Measurements from ENCODE around the gene RALGPS1. TPM values are rescaled to one million over a fixed set of nuclear protein-coding genes. Genes with fewer than 3 reads are reported as not detected.

Gene RALGPS1
- total RNA-seq, 4 donors from 2014 or later, result 27.3 to 42.1 (median 39.1) TPM

DNA sequence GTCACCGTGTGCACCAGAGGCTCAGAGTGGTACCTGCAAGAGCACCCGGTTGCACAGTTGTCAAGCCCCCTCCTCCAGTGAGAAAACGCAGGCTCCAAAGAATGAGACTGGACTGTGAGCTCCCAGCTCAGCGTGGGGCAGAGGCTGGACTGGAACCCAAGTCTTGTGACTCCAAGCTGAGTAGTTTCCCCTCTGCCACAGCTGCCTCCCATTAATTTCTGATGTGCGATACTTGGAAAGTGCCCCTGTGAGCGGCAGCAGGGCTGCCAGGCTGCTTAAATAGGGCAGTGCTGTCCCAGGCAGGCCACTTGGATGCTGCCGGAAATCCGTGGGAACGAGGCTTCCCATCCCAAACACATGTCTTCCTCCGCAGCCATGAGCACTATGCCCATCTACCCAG lies 270.1 kb downstream of the RALGPS1 start:
- peaks cover 29 to 49% of the 10 kb centered on the region in 2 donors for H3K4me1 ChIP-seq
- no peak overlapping the region for H3K4me3 ChIP-seq (replicated peaks in 1 of 3)
- no peaks in the 10 kb centered on the region for H3K27me3 ChIP-seq
- 91 to 94% methylated on average over 9 to 10 of the region's 10 CpGs for WGBS, 2 donors
- H3K9me3 ChIP-seq, result no peaks in the 10 kb centered on the region
- intact Hi-C loops (cut with DNase I), result no loop called here
- H3K36me3 ChIP-seq, result no peaks in the 10 kb centered on the region
- H3K27ac ChIP-seq, result no peak overlapping the region
- no peak for DNase-seq
- TF ChIP-seq, protein P1, sequence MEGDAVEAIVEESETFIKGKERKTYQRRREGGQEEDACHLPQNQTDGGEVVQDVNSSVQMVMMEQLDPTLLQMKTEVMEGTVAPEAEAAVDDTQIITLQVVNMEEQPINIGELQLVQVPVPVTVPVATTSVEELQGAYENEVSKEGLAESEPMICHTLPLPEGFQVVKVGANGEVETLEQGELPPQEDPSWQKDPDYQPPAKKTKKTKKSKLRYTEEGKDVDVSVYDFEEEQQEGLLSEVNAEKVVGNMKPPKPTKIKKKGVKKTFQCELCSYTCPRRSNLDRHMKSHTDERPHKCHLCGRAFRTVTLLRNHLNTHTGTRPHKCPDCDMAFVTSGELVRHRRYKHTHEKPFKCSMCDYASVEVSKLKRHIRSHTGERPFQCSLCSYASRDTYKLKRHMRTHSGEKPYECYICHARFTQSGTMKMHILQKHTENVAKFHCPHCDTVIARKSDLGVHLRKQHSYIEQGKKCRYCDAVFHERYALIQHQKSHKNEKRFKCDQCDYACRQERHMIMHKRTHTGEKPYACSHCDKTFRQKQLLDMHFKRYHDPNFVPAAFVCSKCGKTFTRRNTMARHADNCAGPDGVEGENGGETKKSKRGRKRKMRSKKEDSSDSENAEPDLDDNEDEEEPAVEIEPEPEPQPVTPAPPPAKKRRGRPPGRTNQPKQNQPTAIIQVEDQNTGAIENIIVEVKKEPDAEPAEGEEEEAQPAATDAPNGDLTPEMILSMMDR (IDR thresholded peaks at IDR 0.05), result no peak
- TF ChIP-seq POLR2A (IDR thresholded peaks at IDR 0.05), result no peak

DNA sequence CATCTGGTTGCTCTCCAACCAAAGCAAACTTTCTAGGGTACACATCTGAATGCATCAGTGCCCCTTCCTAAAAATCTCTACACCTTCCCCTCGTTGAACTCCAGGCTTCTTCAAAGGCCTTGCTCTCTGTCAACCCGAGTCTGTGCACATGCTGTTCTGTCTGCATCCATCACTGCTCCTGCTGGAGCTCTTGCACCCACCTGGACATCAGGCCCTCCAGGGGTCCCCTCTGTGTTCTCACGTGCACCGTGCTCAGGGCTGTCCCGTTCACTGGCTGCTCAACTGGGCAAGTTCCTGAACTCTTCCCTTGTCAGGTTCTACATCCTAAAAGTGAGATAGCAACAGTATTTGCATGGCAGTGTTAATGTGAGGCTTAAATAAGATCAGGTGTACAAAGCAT lies 270.6 kb downstream of the RALGPS1 start:
- Histone ChIP-seq H3K36me3 (no peaks in the 10 kb centered on the region), H3K27ac (peak overlapping the region in 1 of 3 donors; percentile 94), H3K4me3 (replicated peaks in 1 of 3) (no peak overlapping the region), H3K9me3 (no peaks in the 10 kb centered on the region), H3K27me3 (no peaks in the 10 kb centered on the region), H3K4me1 (peaks cover 29 to 47% of the 10 kb centered on the region in 2 donors)
- intact Hi-C loops (cut with DNase I), result no loop called here
- no peak for TF ChIP-seq POLR2A (IDR thresholded peaks at IDR 0.05)
- TF ChIP-seq, protein P1 (IDR thresholded peaks at IDR 0.05), result no peak
- WGBS, 2 donors, result 86% methylated on average over 5 of the region's 5 CpGs
- DNase-seq, result no peak

DNA sequence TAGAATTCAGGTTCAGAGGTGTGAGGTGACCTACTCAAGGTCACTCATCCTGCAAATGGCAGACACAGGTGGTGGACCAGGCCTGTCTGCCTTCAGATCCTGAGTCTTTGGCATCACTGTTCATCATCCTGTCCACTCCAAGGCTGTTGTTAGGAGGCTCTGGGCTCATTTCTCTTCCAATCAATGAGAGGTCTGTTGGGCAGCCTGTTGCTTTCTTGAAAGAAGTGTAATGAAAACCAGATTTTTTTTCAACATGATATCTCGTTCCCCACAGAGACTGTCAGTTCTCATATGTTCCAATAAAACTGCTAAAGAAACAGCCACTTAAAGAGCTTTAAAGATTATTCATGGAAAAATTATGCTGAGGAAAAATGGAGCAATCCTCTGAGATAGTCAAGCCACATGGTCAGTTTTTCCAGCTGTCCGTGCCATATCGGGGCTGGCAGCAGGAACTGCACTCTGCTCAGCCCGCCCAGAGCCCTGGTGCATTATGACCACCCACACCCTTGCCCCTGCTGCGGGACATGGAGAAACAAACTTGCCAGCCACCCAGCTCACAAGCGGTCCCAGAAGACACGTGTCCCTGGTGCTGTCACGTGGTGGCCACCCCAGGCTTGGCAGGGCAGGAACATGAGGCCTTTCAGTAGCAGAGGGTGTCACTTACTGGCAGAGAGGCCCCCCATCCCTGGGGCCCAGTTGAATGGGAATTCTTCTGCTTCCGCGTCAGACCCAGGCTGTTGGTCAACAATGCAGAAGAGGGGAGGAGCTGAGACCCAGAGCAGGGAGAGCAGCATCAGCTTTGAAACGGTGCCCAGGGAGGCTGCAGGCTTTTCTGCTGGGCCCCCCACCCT lies 271.6 kb downstream of the RALGPS1 start:
- TF ChIP-seq POLR2A (IDR thresholded peaks at IDR 0.05), result no peak
- TF ChIP-seq, protein P1 (IDR thresholded peaks at IDR 0.05), result no peak
- Histone ChIP-seq H3K27me3 (no peaks in the 10 kb centered on the region), H3K4me3 (replicated peaks in 1 of 3) (no peak overlapping the region), H3K9me3 (no peaks in the 10 kb centered on the region), H3K36me3 (no peaks in the 10 kb centered on the region), H3K4me1 (peaks cover 29 to 47% of the 10 kb centered on the region in 2 donors), H3K27ac (peak overlapping the region; percentile 90 to 94 (median 93))
- peak; percentile 77 to 81 for DNase-seq
- intact Hi-C loops (cut with DNase I), result no loop called here
- WGBS, 2 donors, result 28 to 39% methylated on average over 8 to 9 of the region's 11 CpGs

DNA sequence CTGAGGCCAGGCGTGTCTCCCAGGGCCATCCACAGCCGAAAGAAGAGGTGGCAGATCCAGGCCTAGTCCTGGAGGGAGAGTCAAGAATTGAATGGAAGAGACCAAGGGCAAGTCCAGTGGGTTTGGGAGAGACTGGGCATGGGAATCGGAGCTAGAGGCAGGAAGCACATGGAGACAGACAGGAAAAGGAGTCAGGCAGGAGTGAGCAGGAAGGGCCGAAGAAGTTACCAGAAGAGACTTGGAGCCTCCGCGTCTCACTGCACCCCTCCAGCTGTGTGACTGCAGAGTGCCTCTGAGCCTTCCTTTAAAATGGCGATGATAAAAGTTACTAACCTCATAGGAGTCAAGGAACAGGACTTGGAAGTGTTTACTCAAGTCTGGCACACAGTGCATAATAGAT lies 272.2 kb downstream of the RALGPS1 start:
- WGBS, 2 donors, result 64 to 69% methylated on average over 7 of the region's 7 CpGs

More for the DNA sequence above, 272.2 kb downstream of the RALGPS1 start:
- DNase-seq, result no peak
- intact Hi-C loops (cut with DNase I), result no loop called here
- no peak for TF ChIP-seq POLR2A (IDR thresholded peaks at IDR 0.05)
- TF ChIP-seq, protein P1 (IDR thresholded peaks at IDR 0.05), result no peak
- H3K27ac ChIP-seq, result peak overlapping the region; percentile 90 to 94 (median 93)
- H3K4me3 ChIP-seq (replicated peaks in 1 of 3), result no peak overlapping the region
- H3K4me1 ChIP-seq, result peaks cover 29 to 47% of the 10 kb centered on the region in 2 donors
- no peaks in the 10 kb centered on the region for H3K36me3 ChIP-seq
- H3K9me3 ChIP-seq, result no peaks in the 10 kb centered on the region
- no peaks in the 10 kb centered on the region for H3K27me3 ChIP-seq
